ENCODE results near the gene ZDHHC1.
A peak's percentile ranks its signal among the peaks of the same experiment; 100 is the strongest.

The ZDHHC1 gene

GRCh38 chr16:67462279-67462655 is 46.0 kb upstream of the ZDHHC1 start:
- no peak overlapping the region for H3K4ac ChIP-seq (ENCODE audit: low read length)
- no peak overlapping the region for H4K91ac ChIP-seq (ENCODE audit: low read depth, low read length, poor library complexity)
- H3K23ac ChIP-seq (ENCODE audit: low read depth, low read length, poor library complexity), result no peak overlapping the region
- H3K27me3 ChIP-seq (ENCODE audit: control insufficient read depth in 3 of 3, insufficient read depth in 3 of 3, low read depth in 1 of 3, low read length in 3 of 3), result no peaks in the 10 kb centered on the region
- no peak overlapping the region for H2AK5ac ChIP-seq (ENCODE audit: low read depth, low read length)
- H3K9ac ChIP-seq (ENCODE audit: low read depth, low read length, poor library complexity), result peak overlapping the region; percentile 25
- no peak overlapping the region for H2BK120ac ChIP-seq (ENCODE audit: low read depth, low read length)
- no peak overlapping the region for H3K14ac ChIP-seq (ENCODE audit: low read length)
- no peak overlapping the region for H3K18ac ChIP-seq (ENCODE audit: low read length)
- peaks cover 0 to 4% of the 10 kb centered on the region in 2 donors for H3K36me3 ChIP-seq (replicated peaks in 1 of 2; ENCODE audit: control insufficient read depth in 2 of 2, insufficient read depth in 2 of 2, low read length in 2 of 2)
- H2BK5ac ChIP-seq (ENCODE audit: low read length), result no peak overlapping the region
- no peak overlapping the region for H3K4me3 ChIP-seq (ENCODE audit: low read length in 2 of 2)
- no peak overlapping the region for H3K4me2 ChIP-seq (ENCODE audit: insufficient read depth, low read length, poor library complexity, severe bottlenecking)
- H3K79me1 ChIP-seq (ENCODE audit: low read depth, low read length), result peaks cover 6% of the 10 kb centered on the region
- no CpG with 5 or more reads among the region's 5 CpGs for WGBS, 2 donors (ENCODE audit: extremely low coverage in 2 of 2, insufficient read length in 2 of 2, insufficient replicate concordance in 1 of 2)
- no peak for DNase-seq (ENCODE audit: low spot score)
- H4K8ac ChIP-seq (ENCODE audit: low read depth, low read length), result no peak overlapping the region
- H2AFZ ChIP-seq (ENCODE audit: low read length), result no peak overlapping the region
- no peak overlapping the region for H2BK15ac ChIP-seq (ENCODE audit: low read length)
- H3K27ac ChIP-seq (replicated peaks; ENCODE audit: low read length), result no peak overlapping the region
- H3K9me3 ChIP-seq (replicated peaks in 1 of 2; ENCODE audit: control insufficient read depth in 2 of 2, insufficient read depth in 1 of 2, low read depth in 1 of 2, low read length in 2 of 2), result no peaks in the 10 kb centered on the region
- peaks cover 4 to 5% of the 10 kb centered on the region in 2 donors for H3K4me1 ChIP-seq (ENCODE audit: control insufficient read depth in 2 of 2, insufficient read depth in 1 of 2, low read depth in 1 of 2, low read length in 2 of 2)
- no peak overlapping the region for H2BK12ac ChIP-seq (ENCODE audit: low read length)

DNA sequence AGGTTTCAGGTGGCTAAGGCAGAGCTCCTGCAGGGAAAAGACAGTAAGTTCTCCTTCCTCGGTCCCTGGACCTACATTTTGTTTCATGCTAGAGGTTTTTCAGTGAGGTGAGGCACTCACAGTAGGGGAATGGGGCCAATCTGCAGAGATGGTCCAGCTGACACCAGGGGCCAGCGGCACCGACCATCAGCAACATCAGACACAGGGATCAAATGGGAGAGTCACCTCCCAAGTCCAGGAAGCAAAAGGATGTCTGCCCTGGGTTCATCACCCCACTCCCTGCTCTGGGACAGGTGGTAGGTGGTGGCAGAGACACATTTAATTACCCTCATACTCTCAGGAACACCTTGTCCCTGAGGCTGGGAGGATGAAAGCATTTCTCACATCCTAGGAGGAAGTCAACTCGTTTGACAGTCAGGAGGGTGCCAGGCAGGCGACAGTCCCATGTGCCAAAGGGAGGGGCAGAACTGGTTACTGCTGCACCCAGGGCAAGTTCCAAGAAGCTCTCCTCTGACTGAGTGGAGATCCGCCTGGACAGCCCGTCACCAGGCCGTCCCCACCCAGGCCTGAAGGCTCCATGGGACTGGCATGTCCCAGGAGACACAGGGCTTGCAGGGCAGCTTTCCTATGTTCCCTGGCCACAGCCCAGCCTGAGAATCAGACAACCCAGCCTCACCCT is 45.5 kb upstream of the ZDHHC1 start:
- Histone ChIP-seq H3K27me3 (ENCODE audit: control insufficient read depth in 3 of 3, insufficient read depth in 3 of 3, low read depth in 1 of 3, low read length in 3 of 3) (no peaks in the 10 kb centered on the region), H3K4me1 (ENCODE audit: control insufficient read depth in 2 of 2, insufficient read depth in 1 of 2, low read depth in 1 of 2, low read length in 2 of 2) (peaks cover 3 to 4% of the 10 kb centered on the region in 2 donors), H3K79me1 (ENCODE audit: low read depth, low read length) (peaks cover 6% of the 10 kb centered on the region), H2BK12ac (ENCODE audit: low read length) (no peak overlapping the region), H3K9ac (ENCODE audit: low read depth, low read length, poor library complexity) (peak overlapping the region; percentile 25), H3K4me3 (ENCODE audit: low read length in 2 of 2) (no peak overlapping the region), H2AK5ac (ENCODE audit: low read depth, low read length) (no peak overlapping the region), H3K23ac (ENCODE audit: low read depth, low read length, poor library complexity) (no peak overlapping the region), H3K18ac (ENCODE audit: low read length) (no peak overlapping the region), H3K14ac (ENCODE audit: low read length) (no peak overlapping the region), H2BK15ac (ENCODE audit: low read length) (no peak overlapping the region), H2AFZ (ENCODE audit: low read length) (no peak overlapping the region), H3K4ac (ENCODE audit: low read length) (no peak overlapping the region), H3K9me3 (replicated peaks in 1 of 2; ENCODE audit: control insufficient read depth in 2 of 2, insufficient read depth in 1 of 2, low read depth in 1 of 2, low read length in 2 of 2) (no peaks in the 10 kb centered on the region), H4K8ac (ENCODE audit: low read depth, low read length) (no peak overlapping the region), H3K27ac (replicated peaks; ENCODE audit: low read length) (no peak overlapping the region), H2BK5ac (ENCODE audit: low read length) (no peak overlapping the region), H2BK120ac (ENCODE audit: low read depth, low read length) (no peak overlapping the region), H3K4me2 (ENCODE audit: insufficient read depth, low read length, poor library complexity, severe bottlenecking) (no peak overlapping the region), H3K36me3 (replicated peaks in 1 of 2; ENCODE audit: control insufficient read depth in 2 of 2, insufficient read depth in 2 of 2, low read length in 2 of 2) (peaks cover 0 to 4% of the 10 kb centered on the region in 2 donors), H4K91ac (ENCODE audit: low read depth, low read length, poor library complexity) (no peak overlapping the region)
- WGBS, 2 donors (ENCODE audit: extremely low coverage in 2 of 2, insufficient read length in 2 of 2, insufficient replicate concordance in 1 of 2), result no CpG with 5 or more reads among the region's 8 CpGs
- DNase-seq (ENCODE audit: low spot score), result no peak

- Histone ChIP-seq H3K4me3 (ENCODE audit: low read length in 2 of 2) (no peak overlapping the region), H3K9me3 (replicated peaks in 1 of 2; ENCODE audit: control insufficient read depth in 2 of 2, insufficient read depth in 1 of 2, low read depth in 1 of 2, low read length in 2 of 2) (no peaks in the 10 kb centered on the region), H2AK5ac (ENCODE audit: low read depth, low read length) (no peak overlapping the region), H3K79me1 (ENCODE audit: low read depth, low read length) (peaks cover 6% of the 10 kb centered on the region), H3K23ac (ENCODE audit: low read depth, low read length, poor library complexity) (no peak overlapping the region), H3K18ac (ENCODE audit: low read length) (no peak overlapping the region), H3K4me2 (ENCODE audit: insufficient read depth, low read length, poor library complexity, severe bottlenecking) (no peak overlapping the region), H3K27ac (replicated peaks; ENCODE audit: low read length) (no peak overlapping the region), H2BK15ac (ENCODE audit: low read length) (no peak overlapping the region), H4K91ac (ENCODE audit: low read depth, low read length, poor library complexity) (no peak overlapping the region), H2BK5ac (ENCODE audit: low read length) (no peak overlapping the region), H2AFZ (ENCODE audit: low read length) (no peak overlapping the region), H3K4ac (ENCODE audit: low read length) (no peak overlapping the region), H3K36me3 (replicated peaks in 1 of 2; ENCODE audit: control insufficient read depth in 2 of 2, insufficient read depth in 2 of 2, low read length in 2 of 2) (peaks cover 0 to 4% of the 10 kb centered on the region in 2 donors), H4K8ac (ENCODE audit: low read depth, low read length) (no peak overlapping the region), H3K9ac (ENCODE audit: low read depth, low read length, poor library complexity) (no peak overlapping the region), H3K14ac (ENCODE audit: low read length) (no peak overlapping the region), H2BK12ac (ENCODE audit: low read length) (no peak overlapping the region), H3K4me1 (ENCODE audit: control insufficient read depth in 2 of 2, insufficient read depth in 1 of 2, low read depth in 1 of 2, low read length in 2 of 2) (peaks cover 0 to 3% of the 10 kb centered on the region in 2 donors), H2BK120ac (ENCODE audit: low read depth, low read length) (no peak overlapping the region), H3K27me3 (ENCODE audit: control insufficient read depth in 3 of 3, insufficient read depth in 3 of 3, low read depth in 1 of 3, low read length in 3 of 3) (no peaks in the 10 kb centered on the region)
- no CpG with 5 or more reads among the region's 2 CpGs for WGBS, 2 donors (ENCODE audit: extremely low coverage in 2 of 2, insufficient read length in 2 of 2, insufficient replicate concordance in 1 of 2)
- DNase-seq (ENCODE audit: low spot score), result no peak
Observed at GRCh38 chr16:67460961-67461360, 44.7 kb upstream of the ZDHHC1 start.

GRCh38 chr16:67460168-67460567 is 43.9 kb upstream of the ZDHHC1 start:
- Histone ChIP-seq H3K9me3 (replicated peaks in 1 of 2; ENCODE audit: control insufficient read depth in 2 of 2, insufficient read depth in 1 of 2, low read depth in 1 of 2, low read length in 2 of 2) (no peaks in the 10 kb centered on the region), H2BK12ac (ENCODE audit: low read length) (no peak overlapping the region), H2BK5ac (ENCODE audit: low read length) (no peak overlapping the region), H2AK5ac (ENCODE audit: low read depth, low read length) (no peak overlapping the region), H3K4me1 (ENCODE audit: control insufficient read depth in 2 of 2, insufficient read depth in 1 of 2, low read depth in 1 of 2, low read length in 2 of 2) (no peaks in the 10 kb centered on the region), H3K4me3 (ENCODE audit: low read length in 2 of 2) (no peak overlapping the region), H3K4ac (ENCODE audit: low read length) (no peak overlapping the region), H3K27me3 (ENCODE audit: control insufficient read depth in 3 of 3, insufficient read depth in 3 of 3, low read depth in 1 of 3, low read length in 3 of 3) (no peaks in the 10 kb centered on the region), H3K18ac (ENCODE audit: low read length) (no peak overlapping the region), H3K36me3 (replicated peaks in 1 of 2; ENCODE audit: control insufficient read depth in 2 of 2, insufficient read depth in 2 of 2, low read length in 2 of 2) (peaks cover 0 to 4% of the 10 kb centered on the region in 2 donors), H4K8ac (ENCODE audit: low read depth, low read length) (no peak overlapping the region), H2AFZ (ENCODE audit: low read length) (no peak overlapping the region), H4K91ac (ENCODE audit: low read depth, low read length, poor library complexity) (no peak overlapping the region), H3K23ac (ENCODE audit: low read depth, low read length, poor library complexity) (no peak overlapping the region), H3K14ac (ENCODE audit: low read length) (no peak overlapping the region), H3K9ac (ENCODE audit: low read depth, low read length, poor library complexity) (no peak overlapping the region), H2BK15ac (ENCODE audit: low read length) (no peak overlapping the region), H3K79me1 (ENCODE audit: low read depth, low read length) (peaks cover 6% of the 10 kb centered on the region), H2BK120ac (ENCODE audit: low read depth, low read length) (no peak overlapping the region), H3K4me2 (ENCODE audit: insufficient read depth, low read length, poor library complexity, severe bottlenecking) (no peak overlapping the region), H3K27ac (replicated peaks; ENCODE audit: low read length) (no peak overlapping the region)
- WGBS, 2 donors (ENCODE audit: extremely low coverage in 2 of 2, insufficient read length in 2 of 2, insufficient replicate concordance in 1 of 2), result no CpG with 5 or more reads among the region's 5 CpGs
- no peak for DNase-seq (ENCODE audit: low spot score)

Measured in neuronal stem cell (in vitro differentiated cells).